Epithelial cell of proximal tubule (primary cell): ENCODE results near the gene PNLIPRP3. TPM values are rescaled to one million over a fixed set of nuclear protein-coding genes. Genes with fewer than 3 reads are reported as not detected.

Experiments used
- DNase-seq: peaks from one replicate; pipeline ENCODE4 v3.0.0-alpha.2; 2011; ENCODE audit warnings: low read depth
- H3K4me3 ChIP-seq: 2 replicates; pipeline ENCODE4 v1.5.1; 2011; ENCODE audit warnings: low read depth, mild to moderate bottlenecking, low read length
- CTCF ChIP-seq: conservative IDR thresholded peaks from 2 replicates; pipeline ENCODE4 v1.5.1; 2012; ENCODE audit warnings: low read depth, mild to moderate bottlenecking, low read length
- total RNA-seq: library from RNA; depleted of rRNA; stranded (reverse); fragments of >200 nt; gene quantifications from 2 replicates; pipeline ENCODE4 v1.2.3, GENCODE V29; 2015

PNLIPRP3 gene
- total RNA-seq, 1 donor from 2014 or later = not detected

GRCh38 chr10:116490028-116490662 lies 62.5 kb downstream of the PNLIPRP3 start:
- no peak for DNase-seq
- no peak overlapping the region for H3K4me3 ChIP-seq
- TF ChIP-seq CTCF = peak; percentile 70

DNA sequence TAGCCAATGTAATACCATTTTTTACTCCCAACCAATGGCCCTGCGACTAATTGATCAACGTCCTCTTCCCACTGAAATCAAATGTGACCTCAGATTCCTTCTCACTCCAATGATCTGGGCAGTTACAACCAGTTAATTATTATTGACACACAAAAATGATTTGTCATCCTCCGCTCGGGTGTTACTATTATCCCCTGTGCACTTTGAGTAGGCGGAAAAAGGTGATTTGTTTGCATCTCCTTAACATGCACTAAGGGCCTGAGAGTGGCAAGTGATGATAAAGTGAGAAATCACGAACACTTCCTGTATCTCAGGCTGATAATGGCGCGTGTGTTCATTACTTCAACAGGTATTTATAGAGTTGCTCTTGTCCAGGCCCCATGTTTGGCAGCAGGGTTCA lies 77.1 kb downstream of the PNLIPRP3 start:
- no peak overlapping the region for H3K4me3 ChIP-seq
- no peak for DNase-seq
- TF ChIP-seq CTCF = no peak

DNA sequence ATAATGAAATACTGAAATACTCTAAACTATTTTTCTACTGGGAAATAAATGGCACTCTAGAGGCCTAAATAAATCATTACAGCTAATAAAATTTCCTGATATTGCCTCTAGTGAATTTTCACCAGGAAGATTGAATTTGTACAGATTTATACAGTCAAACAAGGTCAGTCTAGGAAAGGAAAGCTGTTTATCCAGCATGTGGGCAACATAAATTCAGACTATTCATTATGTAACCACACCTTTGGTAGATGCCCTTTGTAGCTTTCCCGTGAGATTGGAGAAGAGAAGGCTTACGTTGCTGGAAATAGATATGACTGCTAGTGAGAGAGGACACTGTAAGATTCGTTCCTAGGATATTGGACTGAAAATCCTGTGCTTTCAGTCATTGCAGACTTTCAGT lies 82.9 kb downstream of the PNLIPRP3 start:
- DNase-seq = no peak
- no peak for TF ChIP-seq CTCF
- no peak overlapping the region for H3K4me3 ChIP-seq

GRCh38 chr10:116511365-116511764 lies 83.7 kb downstream of the PNLIPRP3 start:
- no peak overlapping the region for H3K4me3 ChIP-seq
- TF ChIP-seq CTCF = no peak
- DNase-seq = no peak

GRCh38 chr10:116521424-116522290 lies 94.0 kb downstream of the PNLIPRP3 start:
- no peak for DNase-seq
- peak; percentile 81 for TF ChIP-seq CTCF

DNA sequence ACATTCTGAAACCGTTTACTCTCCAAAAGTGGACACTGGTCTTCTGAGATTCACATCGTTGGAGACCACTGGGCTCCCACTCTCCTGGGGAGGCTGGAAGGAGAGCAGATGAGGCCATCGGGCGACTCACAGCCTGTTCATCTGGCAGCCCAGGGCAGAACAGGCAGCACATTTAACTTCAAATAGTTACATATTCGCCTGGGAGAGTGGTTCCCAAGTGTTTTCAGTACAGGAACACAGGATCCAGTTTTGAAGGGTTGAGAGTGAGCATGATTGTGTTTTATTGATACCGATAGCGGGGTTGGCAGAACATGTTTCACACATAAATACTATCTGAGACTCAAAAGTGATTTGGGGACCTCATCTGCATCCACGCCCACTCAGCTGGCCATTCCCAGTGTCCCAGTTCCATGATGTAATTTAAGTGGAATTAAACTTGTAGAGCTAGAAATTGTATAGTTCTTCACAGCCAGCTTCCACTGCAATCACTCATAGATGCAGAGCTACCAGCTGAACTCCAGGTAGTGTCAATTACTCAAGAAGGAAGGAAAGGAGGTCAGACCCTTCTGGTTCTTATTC lies 95.2 kb downstream of the PNLIPRP3 start:
- no peak overlapping the region for H3K4me3 ChIP-seq
- DNase-seq = no peak
- TF ChIP-seq CTCF = no peak

More at GRCh38 chr10:116521424-116522290, 94.0 kb downstream of the PNLIPRP3 start:
- H3K4me3 ChIP-seq = no peak overlapping the region
